ENCODE data around the gene ATP10A.
"Not testable (repeated sequence)": the region's sequence is repeated elsewhere in the genome, so short reads cannot be mapped to it uniquely, and the experiment has no call there.

Gene ATP10A

DNA sequence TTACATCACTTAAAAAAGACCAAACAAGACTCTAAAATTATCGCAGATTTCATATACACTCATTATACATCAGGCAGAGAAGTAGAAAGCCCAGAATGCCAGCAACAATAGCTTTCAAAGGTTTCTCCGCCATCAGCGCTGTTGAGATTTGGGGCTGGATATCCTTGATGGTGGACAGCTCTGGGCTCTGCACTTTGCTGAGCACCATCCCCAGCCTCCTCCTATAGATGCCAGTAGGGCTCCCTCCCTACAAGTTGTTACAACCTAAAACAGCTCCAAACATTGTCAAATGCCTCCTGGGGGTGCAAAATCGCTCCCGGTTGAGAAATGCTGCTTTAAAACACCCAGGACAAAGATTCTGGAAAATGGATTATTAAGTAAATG, 73.5 kb downstream of the ATP10A start:
- no peak for DNase-seq

DNA sequence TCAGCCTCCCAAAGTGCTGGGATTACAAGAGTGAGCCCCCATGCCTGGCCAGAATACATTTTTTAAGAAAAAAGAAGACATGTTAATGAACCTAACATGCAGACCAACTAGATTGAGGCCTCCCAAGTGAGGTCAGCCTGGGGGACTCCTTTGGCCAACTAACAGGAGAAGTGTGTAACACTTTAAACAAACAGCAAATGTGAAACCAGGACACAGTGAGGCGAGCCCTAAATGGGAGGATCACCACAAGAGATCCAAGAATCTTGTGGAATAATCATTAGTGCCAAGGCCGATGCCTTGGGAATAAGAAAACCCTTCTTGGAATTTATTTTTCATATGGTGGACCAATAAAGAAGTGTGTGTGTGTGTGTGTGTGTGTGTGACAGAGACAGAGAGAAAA, 73.9 kb downstream of the ATP10A start:
- no peak for DNase-seq

DNA sequence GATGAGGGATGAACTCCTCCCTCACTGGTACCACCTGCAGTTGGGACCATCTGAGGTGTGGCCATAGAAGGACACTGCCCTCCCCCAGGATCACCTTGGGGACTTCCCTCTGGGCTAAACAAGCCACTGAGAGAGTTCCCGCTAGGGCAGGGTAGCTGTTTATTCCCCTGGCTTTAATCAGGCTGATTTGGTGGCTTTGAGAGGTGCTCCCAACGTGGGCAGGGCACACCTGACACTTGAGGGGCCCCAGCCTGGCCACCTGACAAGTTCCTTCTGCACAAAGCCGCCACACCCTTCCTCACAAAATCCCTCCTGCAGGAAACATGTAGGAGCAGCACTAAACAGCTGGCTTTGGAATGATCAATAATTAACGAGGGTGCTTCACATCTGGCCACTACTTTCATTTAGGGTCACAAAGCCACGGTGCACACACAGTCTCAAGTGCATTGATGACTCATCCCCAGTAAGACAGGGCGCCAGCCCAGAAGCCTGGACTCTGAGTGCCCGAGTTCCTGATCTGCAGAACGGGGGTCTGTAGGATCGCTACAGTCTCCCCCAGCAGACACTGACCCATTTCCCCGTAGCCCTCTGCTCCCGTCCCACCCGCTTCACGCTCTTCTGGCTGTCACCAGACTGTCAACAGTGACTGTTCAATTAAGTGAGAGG, 75.1 kb downstream of the ATP10A start:
- DNase-seq: no peak

DNA sequence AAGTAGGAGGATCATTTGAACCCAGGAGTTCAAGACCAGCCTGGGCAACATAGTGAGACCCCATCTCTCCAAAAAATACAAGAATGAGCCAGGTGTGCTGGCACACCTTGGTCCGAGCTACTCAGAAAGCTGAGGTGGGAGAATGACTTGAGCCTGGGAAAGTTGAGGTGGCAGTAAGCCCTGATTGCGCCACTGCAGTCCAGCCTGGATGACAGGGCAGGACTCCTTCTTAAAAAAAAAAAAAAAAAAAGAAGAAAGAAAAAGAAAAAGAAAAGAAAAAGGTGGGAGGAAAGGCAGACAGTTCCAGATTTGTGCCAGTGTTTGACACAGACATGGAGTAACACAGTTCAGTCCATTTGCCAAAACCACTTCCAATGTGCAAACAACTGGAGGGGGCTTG, 75.7 kb downstream of the ATP10A start:
- no peak for DNase-seq

- DNase-seq: no peak
These were observed 77.1 kb downstream of the ATP10A start for GRCh38 chr15:25786040-25786439.

DNA sequence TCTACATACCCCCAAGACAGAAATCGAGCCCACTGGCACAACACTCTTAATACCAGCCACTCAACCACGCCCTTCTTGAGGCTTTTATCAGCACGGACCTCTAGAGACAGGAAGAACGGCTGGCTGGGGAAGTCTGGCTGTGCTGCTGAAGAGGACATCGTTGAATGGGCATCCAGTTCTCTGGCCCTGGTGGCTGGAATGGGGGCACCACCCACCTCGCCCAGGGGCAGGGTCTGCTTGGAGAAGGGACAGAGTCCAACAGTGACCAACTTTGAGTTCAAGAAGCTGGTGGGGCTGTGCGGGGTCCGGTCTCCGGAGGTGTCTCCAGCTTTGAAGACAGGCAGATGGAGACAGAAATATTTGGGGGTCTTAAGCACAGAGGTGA, 77.5 kb downstream of the ATP10A start:
- DNase-seq: no peak

- DNase-seq: no peak
These were observed 78.1 kb downstream of the ATP10A start for GRCh38 chr15:25784876-25785640.

- DNase-seq: peak; percentile 70
These were observed 79.3 kb downstream of the ATP10A start for GRCh38 chr15:25783607-25784540.

- no peak for DNase-seq
These were observed 80.0 kb downstream of the ATP10A start for GRCh38 chr15:25783134-25783533.

DNA sequence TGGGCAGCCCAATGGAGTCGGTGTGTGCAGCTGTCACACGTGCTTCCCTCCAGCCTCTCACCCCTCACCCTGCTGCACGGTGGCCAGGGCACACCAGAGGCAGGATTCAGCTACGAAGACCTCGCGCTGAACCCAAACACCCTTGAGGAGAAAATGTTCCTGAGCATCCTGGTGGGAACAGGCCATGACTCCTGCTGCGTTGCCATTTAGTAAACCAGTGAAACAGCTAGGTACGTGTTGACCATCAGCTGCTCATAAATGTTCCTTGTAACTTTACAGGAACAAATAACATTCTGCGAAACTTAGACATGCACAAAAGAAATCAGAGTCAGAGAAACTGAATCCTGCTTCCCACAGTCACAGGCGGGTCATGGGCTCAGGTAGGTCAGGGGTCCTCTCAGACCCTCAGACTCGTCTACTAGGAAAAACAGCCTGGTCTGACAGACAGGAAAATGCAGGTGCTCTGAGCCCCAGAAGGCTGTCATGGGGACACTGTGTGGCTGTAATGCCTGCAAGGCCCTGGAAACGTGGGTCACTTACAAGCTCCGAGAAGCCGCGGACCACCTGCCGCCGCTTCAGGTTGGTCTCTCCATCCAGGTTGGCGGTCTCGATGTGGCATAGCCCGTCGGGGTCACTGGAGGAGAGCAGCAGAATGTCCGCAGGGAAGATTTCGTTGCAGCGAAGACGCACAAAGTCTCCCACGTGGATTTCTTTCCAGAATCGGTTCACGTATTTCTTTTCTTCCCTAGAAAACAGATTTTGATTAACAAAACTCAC, 82.5 kb downstream of the ATP10A start:
- DNase-seq: no peak

DNA sequence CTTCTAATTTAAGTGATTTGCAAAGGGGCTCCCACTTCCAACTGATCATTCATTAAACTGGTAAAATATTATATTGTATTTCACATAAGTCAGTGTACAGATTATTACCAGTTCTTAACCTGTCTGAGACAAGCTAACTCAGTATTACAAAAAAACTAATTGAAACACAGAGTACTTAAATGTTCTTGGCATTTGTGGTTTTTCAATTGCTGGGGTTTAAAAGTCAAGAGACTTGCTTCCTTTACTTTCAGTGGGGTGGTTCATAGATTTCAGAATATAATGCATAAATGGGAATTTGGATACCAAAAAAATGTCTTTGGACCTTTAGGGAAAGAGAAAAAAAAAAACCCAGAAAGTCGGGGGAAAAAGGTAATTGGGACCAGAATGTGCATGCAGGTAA, 85.0 kb downstream of the ATP10A start:
- no peak for DNase-seq

DNA sequence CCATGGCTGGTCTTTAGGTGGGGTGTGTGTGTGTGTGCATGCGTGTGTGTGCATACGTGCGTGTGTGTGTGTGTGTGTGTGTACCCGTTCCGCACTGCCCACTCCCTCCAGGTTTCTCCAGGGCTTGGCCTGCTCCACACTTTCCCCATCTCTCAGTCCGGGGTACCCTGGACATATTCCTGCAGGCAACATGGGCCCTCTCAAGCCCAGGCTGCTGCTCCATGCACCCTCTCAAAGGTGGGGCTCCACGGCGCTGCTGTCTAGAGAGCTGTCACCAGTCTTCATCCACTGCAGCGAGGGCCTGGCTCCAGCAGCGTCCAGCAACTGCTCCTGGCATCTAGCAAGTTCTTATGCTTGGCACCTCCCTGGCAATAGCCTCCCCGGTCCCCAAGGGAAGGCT, 86.1 kb downstream of the ATP10A start:
- DNase-seq: no peak

DNA sequence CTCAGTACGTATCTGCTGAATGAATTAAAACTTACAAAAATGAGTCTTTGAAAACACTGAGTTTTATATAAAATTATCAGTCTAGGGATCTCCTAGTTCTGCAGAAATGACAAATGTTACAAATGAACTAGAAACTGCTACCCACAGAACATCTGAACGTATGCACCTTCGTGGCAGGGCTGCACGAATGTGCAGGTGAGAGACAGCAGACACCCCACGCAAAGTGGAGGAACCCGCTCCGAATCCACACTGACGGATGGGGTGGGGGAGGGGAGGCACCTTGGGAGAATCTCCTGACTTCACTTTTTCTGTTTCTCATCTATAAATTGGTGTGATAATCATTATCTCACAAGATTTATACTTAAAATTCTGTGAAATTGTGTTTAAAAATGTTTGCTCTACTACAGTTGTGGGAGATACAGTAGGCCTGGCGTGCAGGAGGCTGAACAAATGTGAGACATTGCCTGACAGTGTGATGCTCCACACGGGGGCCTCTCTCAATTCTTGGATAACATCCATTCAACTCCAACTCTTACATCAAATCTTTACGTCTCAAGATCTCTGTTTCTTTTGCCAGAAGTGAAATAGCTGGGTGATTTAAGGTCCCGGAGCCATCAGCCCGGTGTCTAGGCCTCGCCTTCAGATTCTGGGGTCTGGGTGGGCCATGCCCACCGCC, 86.9 kb downstream of the ATP10A start:
- DNase-seq: no peak

DNA sequence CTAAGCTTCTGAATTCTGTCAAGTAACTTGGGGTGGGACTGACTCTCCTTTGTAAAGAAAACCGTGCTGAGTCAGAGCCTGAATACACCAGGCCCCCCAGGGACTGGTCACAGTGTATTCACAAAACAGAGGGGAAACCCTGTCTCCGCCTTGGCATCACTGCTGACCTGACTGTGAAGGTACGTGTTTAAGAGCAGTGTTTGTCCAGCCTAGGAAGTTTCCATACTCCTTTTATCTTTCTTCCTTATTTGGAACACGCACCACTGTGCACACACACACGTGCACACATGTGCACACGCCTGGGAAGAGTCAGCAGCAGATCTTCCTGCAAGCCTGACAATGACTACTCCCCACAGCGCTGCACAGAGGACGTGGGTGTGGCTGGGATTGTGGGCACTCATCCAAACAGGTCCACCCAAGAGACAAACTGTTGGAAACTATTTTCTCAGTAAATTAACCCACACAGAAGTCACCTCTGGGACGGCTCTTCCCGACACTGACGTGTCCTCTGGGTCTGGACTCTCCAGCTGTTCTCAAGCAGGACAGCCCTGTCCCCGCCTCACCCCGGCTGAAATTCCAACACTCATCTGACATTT, 87.7 kb downstream of the ATP10A start:
- no peak for DNase-seq

- DNase-seq: no peak
These were observed 88.3 kb downstream of the ATP10A start for GRCh38 chr15:25774871-25775270.

- no peak for DNase-seq
These were observed 89.9 kb downstream of the ATP10A start for GRCh38 chr15:25773248-25773647.

- DNase-seq: no peak
These were observed 90.6 kb downstream of the ATP10A start for GRCh38 chr15:25772500-25772899.

DNA sequence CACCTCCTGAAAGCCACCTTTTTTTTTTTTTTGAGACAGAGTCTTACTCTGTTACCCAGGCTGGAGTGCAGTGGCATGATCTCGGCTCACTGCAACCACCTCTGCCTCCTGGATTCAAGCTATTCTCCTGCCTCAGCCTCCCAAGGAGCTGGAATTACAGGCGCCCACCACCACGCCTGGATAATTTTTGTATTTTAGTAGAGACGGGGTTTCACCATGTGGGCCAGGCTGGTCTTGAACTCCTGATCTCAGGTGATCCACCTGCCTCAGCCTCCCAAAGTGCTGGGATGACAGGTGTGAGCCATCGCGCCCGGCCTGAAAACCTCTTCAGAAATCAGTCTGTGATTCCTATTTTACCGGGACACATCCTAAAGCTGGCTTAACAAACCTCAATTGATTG, 91.4 kb downstream of the ATP10A start:
- DNase-seq: not testable (repeated sequence)

DNA sequence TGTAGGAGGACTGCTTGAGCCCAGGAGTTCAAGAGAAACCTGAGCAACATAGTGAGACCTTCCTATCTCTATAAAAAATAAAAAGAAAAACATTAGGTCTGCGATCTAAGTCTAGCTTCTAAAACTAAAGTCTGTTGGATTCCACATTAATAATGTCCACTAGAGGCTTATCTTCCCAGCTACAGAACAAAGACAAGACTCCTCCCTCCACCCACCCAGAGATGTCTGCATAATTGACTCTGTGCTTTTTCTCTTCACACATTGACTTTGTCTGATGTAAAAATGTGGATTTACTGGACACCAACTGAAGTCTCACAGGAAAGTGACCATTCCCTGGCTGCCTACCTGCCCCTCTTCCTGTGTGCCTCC, 91.8 kb downstream of the ATP10A start:
- no peak for DNase-seq

GRCh38 chr15:25770618-25771337, 92.3 kb downstream of the ATP10A start:
- no peak for DNase-seq

DNA sequence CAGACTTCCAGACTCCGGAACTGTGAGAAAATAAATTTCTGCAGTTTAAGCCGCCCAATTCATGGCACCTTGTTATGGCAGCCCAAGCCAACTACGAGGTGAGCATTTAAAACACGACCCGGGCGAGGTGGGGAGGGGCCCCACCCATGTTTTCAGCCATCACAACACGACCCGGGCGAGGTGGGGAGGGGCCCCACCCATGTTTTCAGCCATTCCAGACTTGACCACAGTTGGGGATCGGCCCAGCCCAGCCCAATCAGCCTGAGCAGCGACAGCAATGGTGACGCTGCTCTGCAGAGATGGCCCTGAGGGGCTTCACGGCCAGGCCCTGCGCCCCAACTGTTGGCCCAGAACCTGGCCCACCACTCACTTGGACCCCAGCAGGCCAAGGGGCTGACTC, 93.1 kb downstream of the ATP10A start:
- DNase-seq: no peak

Data from CD4-positive, alpha-beta T cell treated with Interleukin-17A for 4 hours (primary cell).